Endothelial cell of umbilical vein (primary cell): ENCODE data around the gene BPGM. TPM values are rescaled to one million over a fixed set of nuclear protein-coding genes. Genes with fewer than 3 reads are reported as not detected.

ENCODE experiments used
- BruUV-seq: library from RNA; stranded (reverse); fragments of 400-500 nt; replicated peaks from 2 replicates; lab custom pipeline; 2021; lab: Mats Ljungman, UMichigan
- CTCF ChIA-PET: fragments of 300-600, 350-600 bp; sonication (Branson Sonifier 250); formaldehyde crosslinking; loops from one replicate; lab custom pipeline; 2021; ENCODE audit warnings: antibody characterized with exemption, inconsistent platforms; lab: Charles Lee
- POLR2A ChIA-PET: fragments of 300-600, 350-600 bp; sonication (Branson Sonifier 250); formaldehyde crosslinking; loops from one replicate; lab custom pipeline; 2021; ENCODE audit warnings: antibody characterized with exemption, inconsistent platforms; lab: Charles Lee
- DNase-seq: peaks from one replicate; pipeline ENCODE4 v3.0.0-alpha.2; 2011; ENCODE audit warnings: low read depth, low spot score
- FAIRE-seq: peaks from 2 replicates; lab custom pipeline; 2011; peaks lifted over from hg19 to GRCh38; lab: Jason Lieb, UNC
- H2AFZ ChIP-seq: 2 replicates; pipeline ENCODE4 v1.6.0; 2012; ENCODE audit warnings: low read depth, low read length, control low read depth, inconsistent platforms
- H3K27ac ChIP-seq: 2 replicates; pipeline ENCODE4 v1.5.1; 2011; ENCODE audit warnings: low read depth, mild to moderate bottlenecking, control low read depth, low read length, moderate library complexity; ENCODE audit not compliant: insufficient read depth
- H3K27me3 ChIP-seq, 2 experiments: 2 replicates each; pipeline versions ENCODE4 v1.6.0 to v1.6.1; 2011; ENCODE audit warnings: low read length in 2 of 2, mixed read lengths in 1 of 2; ENCODE audit not compliant: control insufficient read depth in 2 of 2, insufficient read depth in 2 of 2
- H3K36me3 ChIP-seq, 2 experiments: 2 replicates in 1 of 2; 3 replicates in 1 of 2; pipeline ENCODE4 v1.5.1; 2011; ENCODE audit warnings: low read length in 2 of 2, mild to moderate bottlenecking in 1 of 2, moderate library complexity in 1 of 2; ENCODE audit not compliant: control insufficient read depth in 2 of 2, insufficient read depth in 2 of 2; ENCODE audit errors: extremely low read depth in 1 of 2
- H3K4me1 ChIP-seq: 3 replicates; pipeline ENCODE4 v1.5.1; 2011; ENCODE audit warnings: mild to moderate bottlenecking, low read length; ENCODE audit not compliant: control insufficient read depth, insufficient read depth; ENCODE audit errors: extremely low read depth
- H3K4me2 ChIP-seq: 2 replicates; pipeline ENCODE4 v1.6.1; 2011; ENCODE audit warnings: low read length, control low read depth, mixed read lengths; ENCODE audit not compliant: insufficient read depth
- H3K4me3 ChIP-seq, 3 experiments: fragments of 200-600 bp in 1 of 3; sonication (generic), shearing (Covaris generic) in 1 of 3; replicated peaks in 1 of 3; 2 replicates each; pipeline ENCODE4 v1.5.1; 2011 to 2016; ENCODE audit warnings: control low read depth in 3 of 3, low read length in 3 of 3, mild to moderate bottlenecking in 2 of 3, inconsistent platforms in 1 of 3, low read depth in 1 of 3, moderate library complexity in 1 of 3; ENCODE audit not compliant: insufficient read depth in 1 of 3
- H3K79me2 ChIP-seq: 2 replicates; pipeline ENCODE4 v1.6.0; 2012; ENCODE audit warnings: low read length, inconsistent platforms; ENCODE audit not compliant: control insufficient read depth, insufficient read depth
- H3K9ac ChIP-seq: replicated peaks from 2 replicates; pipeline ENCODE3; 2011; ENCODE audit warnings: low read length, control low read depth; ENCODE audit not compliant: insufficient read depth; ENCODE audit errors: extremely low read depth
- H3K9me1 ChIP-seq: replicated peaks from 3 replicates; pipeline ENCODE4 v1.6.0; 2011; ENCODE audit warnings: mild to moderate bottlenecking, low read length; ENCODE audit not compliant: control insufficient read depth, insufficient read depth; ENCODE audit errors: extremely low read depth
- H3K9me3 ChIP-seq: replicated peaks from 2 replicates; pipeline ENCODE4 v1.5.1; 2012; ENCODE audit warnings: low read length, inconsistent platforms; ENCODE audit not compliant: control insufficient read depth, insufficient read depth
- H4K20me1 ChIP-seq: replicated peaks from 2 replicates; pipeline ENCODE3; 2011; ENCODE audit warnings: mild to moderate bottlenecking, low read length; ENCODE audit not compliant: control insufficient read depth, insufficient read depth; ENCODE audit errors: extremely low read depth
- CTCF ChIP-seq, 2 donors: IDR thresholded peaks; 1 replicate in 1 of 2; 2 replicates in 1 of 2; pipeline ENCODE4 v1.5.1; 2011; ENCODE audit warnings: low read length in 2 of 2, mild to moderate bottlenecking in 2 of 2, moderate library complexity in 2 of 2, control low read depth in 1 of 2, inconsistent platforms in 1 of 2, low read depth in 1 of 2; ENCODE audit not compliant: insufficient read depth in 1 of 2; ENCODE audit errors: extremely low read depth in 1 of 2
- EZH2 ChIP-seq: IDR thresholded peaks from 2 replicates; pipeline ENCODE4 v1.6.1; 2012; ENCODE audit warnings: borderline replicate concordance, low read depth, mild to moderate bottlenecking, moderate library complexity, low read length, inconsistent platforms; ENCODE audit not compliant: severe bottlenecking
- FOS ChIP-seq: IDR thresholded peaks from 2 replicates; pipeline ENCODE4 v1.6.1; 2011; ENCODE audit warnings: mild to moderate bottlenecking, low read length, moderate library complexity, borderline replicate concordance; ENCODE audit not compliant: insufficient read depth
- GATA2 ChIP-seq: IDR thresholded peaks from 2 replicates; pipeline ENCODE4 v1.7.0; 2011; ENCODE audit warnings: low read depth, mild to moderate bottlenecking, moderate library complexity, mixed read lengths, low read length; ENCODE audit not compliant: insufficient read length, insufficient read depth
- MYC ChIP-seq: IDR thresholded peaks from one replicate; pipeline ENCODE4 v1.6.1; 2011; ENCODE audit warnings: mild to moderate bottlenecking, low read depth, low read length
- POLR2A ChIP-seq: IDR thresholded peaks from 2 replicates; pipeline ENCODE4 v1.6.1; 2012; ENCODE audit warnings: low read depth, mild to moderate bottlenecking, control low read depth, low read length
- POLR2AphosphoS5 ChIP-seq: IDR thresholded peaks from 2 replicates; pipeline ENCODE4 v1.6.1; 2012; ENCODE audit warnings: low read depth, mild to moderate bottlenecking, control low read depth, low read length, moderate library complexity; ENCODE audit not compliant: insufficient read depth
- dilution Hi-C: fragments of 300-500 bp; cut with MboI; formaldehyde crosslinking; loops from one replicate; pipeline ENCODE4 v1.15.0; 2019; ENCODE audit warnings: low sequenced_read_pairs; ENCODE audit not compliant: extremely low pct_ligation_motif_present
- intact Hi-C: fragments of 100-400 bp; cut with micrococcal nuclease; formaldehyde crosslinking; loops from one replicate; pipeline ENCODE4 v1.10.0; 2022
- polyA plus RNA-seq, 4 experiments: library from polyadenylated mRNA; depleted of rRNA in 3 of 4; stranded (reverse) in 3 of 4; unstranded in 1 of 4; fragments of >200 nt; gene quantifications; 2 replicates each; pipeline versions ENCODE4 v1.2.1 to v1.2.3, GENCODE V29; 2011 to 2012; ENCODE audit warnings: missing spikeins in 1 of 4
- total RNA-seq: library from RNA; stranded (reverse); gene quantifications from 2 replicates; pipeline ENCODE4 v1.2.3, GENCODE V29; 2021
- TF ChIP-seq, protein P1 (sequence below): IDR thresholded peaks from 2 replicates; pipeline ENCODE4 v1.6.1; 2011; ENCODE audit not compliant: insufficient read depth, insufficient read length

Gene BPGM
- total and polyA plus RNA-seq, 2 donors (not counting 3 experiments of a cell fraction or from before 2014, with no cell fraction given) = 24.2 to 28.3 TPM

DNA sequence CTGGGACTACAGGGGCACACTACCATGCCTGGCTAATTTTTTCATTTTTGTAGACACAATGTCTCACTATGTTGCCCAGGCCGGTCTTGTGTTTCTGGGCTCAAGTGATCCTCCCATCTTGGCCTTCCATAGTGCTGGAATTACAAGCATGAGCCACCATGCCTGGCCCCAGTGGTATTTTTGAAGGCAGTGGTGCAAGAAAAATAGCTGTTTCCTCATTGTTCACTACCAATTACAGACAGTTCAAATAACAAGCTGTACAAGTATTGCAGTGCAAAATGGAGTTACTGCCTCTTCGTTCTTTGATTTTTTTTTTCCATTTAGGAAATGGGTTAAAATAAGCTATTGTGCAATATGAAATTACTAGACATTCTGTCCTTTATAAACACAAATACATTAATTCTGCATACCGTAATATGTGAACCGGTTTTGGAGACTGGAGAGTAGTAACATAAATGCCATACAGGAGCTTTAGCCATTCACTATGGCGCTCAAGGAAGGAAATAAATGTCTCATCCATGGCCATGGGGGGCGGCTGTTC is 35.0 kb upstream of the BPGM start:
- H3K9me3 ChIP-seq = no peaks in the 10 kb centered on the region
- no peak for FAIRE-seq
- dilution Hi-C loops (no loop called here), intact Hi-C loops (loop anchor here (2.0 to 5.0 kb wide), 3 partner anchors 167 to 561 kb away; partner anchors contain the start of genes CALD1 and CYREN)
- no peak for DNase-seq
- H3K36me3 ChIP-seq = no peaks in the 10 kb centered on the region
- no peaks in the 10 kb centered on the region for H3K79me2 ChIP-seq
- TF ChIP-seq GATA2 (no peak), EZH2 (no peak)
- H3K9me1 ChIP-seq = no peaks in the 10 kb centered on the region
- H3K4me1 ChIP-seq = peaks cover 25% of the 10 kb centered on the region
- no peak overlapping the region for H2AFZ ChIP-seq
- BruUV-seq = no TSS peak
- ChIA-PET POLR2A (no interaction called here), CTCF (interaction anchor here (0.8 to 5.3 kb wide), 11 partner anchors 9 to 342 kb away, joined by 3 to 53 read pairs (median 4); partner anchors contain the start of genes AKR1B1 and BPGM)
- no peak overlapping the region for H3K4me3 ChIP-seq
- H4K20me1 ChIP-seq = no peaks in the 10 kb centered on the region
- no peak overlapping the region for H3K4me2 ChIP-seq
- H3K9ac ChIP-seq = no peak overlapping the region
- H3K27me3 ChIP-seq = no peaks in the 10 kb centered on the region
- H3K27ac ChIP-seq = no peak overlapping the region

GRCh38 chr7:134612197-134612596 is 34.5 kb upstream of the BPGM start:
- Histone ChIP-seq H3K79me2 (no peaks in the 10 kb centered on the region), H3K27me3 (no peaks in the 10 kb centered on the region), H2AFZ (no peak overlapping the region), H3K36me3 (no peaks in the 10 kb centered on the region), H3K4me2 (no peak overlapping the region), H3K9ac (no peak overlapping the region), H4K20me1 (no peaks in the 10 kb centered on the region), H3K4me3 (no peak overlapping the region), H3K9me3 (no peaks in the 10 kb centered on the region), H3K9me1 (no peaks in the 10 kb centered on the region), H3K27ac (no peak overlapping the region), H3K4me1 (peaks cover 24% of the 10 kb centered on the region)
- DNase-seq = peak; percentile 24
- no peak for FAIRE-seq
- CTCF ChIA-PET = interaction anchor here (0.8 to 5.3 kb wide), 10 partner anchors 10 to 180 kb away, joined by 3 to 53 read pairs (median 4); partner anchors contain the start of genes AKR1B1 and BPGM
- TF ChIP-seq POLR2AphosphoS5 (no peak), GATA2 (no peak), FOS (no peak), CTCF (IDR thresholded peaks at IDR 0.05; ENCODE audit: extremely low read depth in 1 of 2, insufficient read depth in 1 of 2, low read depth in 1 of 2, low read length in 2 of 2) (no peak), EZH2 (no peak), MYC (no peak), POLR2A (no peak)
- TF ChIP-seq, protein P1, sequence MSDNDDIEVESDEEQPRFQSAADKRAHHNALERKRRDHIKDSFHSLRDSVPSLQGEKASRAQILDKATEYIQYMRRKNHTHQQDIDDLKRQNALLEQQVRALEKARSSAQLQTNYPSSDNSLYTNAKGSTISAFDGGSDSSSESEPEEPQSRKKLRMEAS = no peak
- dilution Hi-C loops = no loop called here
- BruUV-seq = no TSS peak
- POLR2A ChIA-PET = no interaction called here
- intact Hi-C loops = loop anchor here (2.0 to 5.0 kb wide), 3 partner anchors 167 to 560 kb away; partner anchors contain the start of genes CALD1 and CYREN
